Mammary epithelial cell (primary cell): ENCODE data around the gene RPS6KL1.

Experiments used
- CTCF ChIP-seq, 2 donors: IDR thresholded peaks in 1 of 2; conservative IDR thresholded peaks in 1 of 2; 2 replicates each; pipeline ENCODE4 v1.5.1; 2011 to 2012; ENCODE audit warnings: inconsistent platforms in 2 of 2, low read length in 2 of 2, mild to moderate bottlenecking in 2 of 2, control low read depth in 1 of 2, low read depth in 1 of 2; ENCODE audit not compliant: insufficient read depth in 1 of 2; ENCODE audit errors: extremely low read depth in 1 of 2
- EZH2 ChIP-seq: IDR thresholded peaks from 2 replicates; pipeline ENCODE4 v1.6.1; 2012; ENCODE audit warnings: low read length, inconsistent platforms, borderline replicate concordance

- no peak for TF ChIP-seq CTCF (conservative IDR thresholded peaks at IDR 0.05 in 1 of 2, IDR thresholded peaks at IDR 0.05 in 1 of 2; ENCODE audit: extremely low read depth in 1 of 2, insufficient read depth in 1 of 2, low read depth in 1 of 2, low read length in 2 of 2)
- TF ChIP-seq EZH2 = no peak
Measured at GRCh38 chr14:74924061-74924460, 1.0 kb upstream of the RPS6KL1 start.
